Colonic mucosa (tissue), 4 donors: ENCODE measurements around the gene VAV1. TPM values are rescaled to one million over a fixed set of nuclear protein-coding genes. Genes with fewer than 3 reads are reported as not detected.

Source experiments
- DNase-seq: peaks from one replicate; pipeline ENCODE4 v3.0.0-alpha.2; 2020
- H3K27ac ChIP-seq: fragments of 200-600 bp; one replicate; pipeline ENCODE4 v1.8.0; 2021
- H3K27me3 ChIP-seq: fragments of 200-600 bp; one replicate; pipeline ENCODE4 v1.8.0; 2021
- H3K36me3 ChIP-seq: fragments of 200-600 bp; one replicate; pipeline ENCODE4 v1.8.0; 2021
- H3K4me1 ChIP-seq: fragments of 200-600 bp; one replicate; pipeline ENCODE4 v1.8.0; 2021; ENCODE audit warnings: mild to moderate bottlenecking
- H3K4me3 ChIP-seq: fragments of 200-600 bp; one replicate; pipeline ENCODE4 v1.8.0; 2021
- H3K9ac ChIP-seq, 2 donors: one replicate each; pipeline ENCODE4 v1.7.0; 2013; ENCODE audit warnings: control low read depth in 2 of 2, low read depth in 2 of 2, low read length in 2 of 2
- H3K9me3 ChIP-seq: fragments of 200-600 bp; one replicate; pipeline ENCODE4 v1.8.0; 2021
- CTCF ChIP-seq: fragments of 200-600 bp; IDR thresholded peaks from one replicate; pipeline ENCODE4 v1.8.0; 2022; ENCODE audit warnings: antibody characterized with exemption, mild to moderate bottlenecking
- intact Hi-C: fragments of 100-400 bp; cut with DNase I; formaldehyde crosslinking; loops from one replicate; pipeline ENCODE4 v1.14.1; 2022
- total RNA-seq, 2 donors: library from RNA; stranded (reverse); fragmentation: NEBNext Ultra II Directional in 1 of 2; extraction: Animal tissue kit (Norgen Biotek cat#: 25700) in 1 of 2; gene quantifications; one replicate each; pipeline ENCODE4 v1.2.1, GENCODE V29; 2021
- donor health status: healthy.
- donor health status: DM: no; HTN: no; CAD: no.
- donor health status: DM: no; HTN: no; CAD: no.

The VAV1 gene
- total RNA-seq, 2 donors from 2014 or later = 5.7 to 6.0 TPM

- H3K27me3 ChIP-seq = no peaks in the 10 kb centered on the region
Measured at GRCh38 chr19:6818246-6818645, 45.7 kb downstream of the VAV1 start.

GRCh38 chr19:6819323-6819722, 46.8 kb downstream of the VAV1 start:
- no peaks in the 10 kb centered on the region for H3K36me3 ChIP-seq
- H3K9ac ChIP-seq = no peak overlapping the region
- H3K4me3 ChIP-seq = no peak overlapping the region
- no peaks in the 10 kb centered on the region for H3K4me1 ChIP-seq
- no peak for TF ChIP-seq CTCF
- no peaks in the 10 kb centered on the region for H3K27me3 ChIP-seq
- intact Hi-C loops = no loop called here
- no peaks in the 10 kb centered on the region for H3K9me3 ChIP-seq
- no peak for DNase-seq
- H3K27ac ChIP-seq = no peak overlapping the region

More at GRCh38 chr19:6818246-6818645, 45.7 kb downstream of the VAV1 start:
- intact Hi-C loops = no loop called here
- no peak overlapping the region for H3K4me3 ChIP-seq
- no peaks in the 10 kb centered on the region for H3K36me3 ChIP-seq
- no peaks in the 10 kb centered on the region for H3K4me1 ChIP-seq
- no peak overlapping the region for H3K27ac ChIP-seq
- no peak overlapping the region for H3K9ac ChIP-seq
- no peak for DNase-seq
- H3K9me3 ChIP-seq = no peaks in the 10 kb centered on the region
- no peak for TF ChIP-seq CTCF

GRCh38 chr19:6820237-6820636, 47.7 kb downstream of the VAV1 start:
- Histone ChIP-seq H3K9ac (no peak overlapping the region), H3K9me3 (no peaks in the 10 kb centered on the region), H3K4me1 (no peaks in the 10 kb centered on the region), H3K27ac (no peak overlapping the region), H3K27me3 (no peaks in the 10 kb centered on the region), H3K36me3 (no peaks in the 10 kb centered on the region), H3K4me3 (no peak overlapping the region)
- DNase-seq = no peak
- intact Hi-C loops = no loop called here
- TF ChIP-seq CTCF = no peak

GRCh38 chr19:6821639-6822310, 49.3 kb downstream of the VAV1 start:
- TF ChIP-seq CTCF = no peak
- no peak for DNase-seq
- H3K9ac ChIP-seq = no peak overlapping the region

GRCh38 chr19:6822311-6822670, 49.8 kb downstream of the VAV1 start:
- intact Hi-C loops = no loop called here
- no peak for TF ChIP-seq CTCF
- H3K36me3 ChIP-seq = no peaks in the 10 kb centered on the region
- no peak overlapping the region for H3K27ac ChIP-seq
- DNase-seq = no peak
- H3K4me3 ChIP-seq = no peak overlapping the region
- H3K27me3 ChIP-seq = no peaks in the 10 kb centered on the region
- no peaks in the 10 kb centered on the region for H3K9me3 ChIP-seq
- H3K4me1 ChIP-seq = no peaks in the 10 kb centered on the region
- H3K9ac ChIP-seq = no peak overlapping the region

More at GRCh38 chr19:6821639-6822310, 49.3 kb downstream of the VAV1 start:
- no peak overlapping the region for H3K27ac ChIP-seq
- H3K27me3 ChIP-seq = no peaks in the 10 kb centered on the region
- intact Hi-C loops = no loop called here
- no peak overlapping the region for H3K4me3 ChIP-seq
- H3K9me3 ChIP-seq = no peaks in the 10 kb centered on the region
- no peaks in the 10 kb centered on the region for H3K4me1 ChIP-seq
- no peaks in the 10 kb centered on the region for H3K36me3 ChIP-seq
